Hypothalamus (tissue), 51 donors: ENCODE measurements around the gene FCSK.

Experiments
- DNase-seq, 51 donors: peaks; one replicate each; lab custom pipeline; 2025; lab: John Stamatoyannopoulos, UW

The FCSK gene

DNA sequence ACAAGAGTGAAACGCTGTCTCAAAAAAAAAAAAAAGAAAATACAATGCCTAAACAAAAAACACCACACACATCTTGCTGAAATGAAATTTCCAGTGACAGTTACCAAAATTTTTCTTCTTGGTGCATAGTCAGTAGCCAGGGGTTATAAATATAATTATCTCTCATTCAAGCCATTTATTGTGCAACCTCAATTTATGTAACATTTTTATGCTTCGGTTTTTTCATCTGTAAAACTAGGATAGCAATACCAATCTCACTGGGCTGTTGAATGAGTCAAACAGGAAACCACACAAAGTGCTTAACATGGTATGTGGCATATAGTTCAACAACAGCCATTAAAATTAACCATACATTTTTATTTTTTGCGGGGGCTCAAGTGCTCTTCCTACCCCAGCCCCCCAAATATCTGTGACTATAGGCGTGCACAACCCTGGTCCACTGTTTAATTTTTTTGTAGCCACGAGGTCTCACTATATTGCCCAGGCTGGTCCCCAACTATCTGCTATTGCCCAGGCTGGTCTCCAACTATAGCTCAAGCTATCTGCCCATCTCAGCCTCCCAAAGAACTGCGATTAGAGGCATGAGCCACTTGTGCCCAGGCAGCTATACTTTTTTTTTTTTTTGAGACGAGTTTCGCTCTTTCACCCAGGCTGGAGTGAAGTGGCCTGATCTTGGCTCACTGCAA, 66.4 kb downstream of the FCSK start:
- no peak for DNase-seq

DNA sequence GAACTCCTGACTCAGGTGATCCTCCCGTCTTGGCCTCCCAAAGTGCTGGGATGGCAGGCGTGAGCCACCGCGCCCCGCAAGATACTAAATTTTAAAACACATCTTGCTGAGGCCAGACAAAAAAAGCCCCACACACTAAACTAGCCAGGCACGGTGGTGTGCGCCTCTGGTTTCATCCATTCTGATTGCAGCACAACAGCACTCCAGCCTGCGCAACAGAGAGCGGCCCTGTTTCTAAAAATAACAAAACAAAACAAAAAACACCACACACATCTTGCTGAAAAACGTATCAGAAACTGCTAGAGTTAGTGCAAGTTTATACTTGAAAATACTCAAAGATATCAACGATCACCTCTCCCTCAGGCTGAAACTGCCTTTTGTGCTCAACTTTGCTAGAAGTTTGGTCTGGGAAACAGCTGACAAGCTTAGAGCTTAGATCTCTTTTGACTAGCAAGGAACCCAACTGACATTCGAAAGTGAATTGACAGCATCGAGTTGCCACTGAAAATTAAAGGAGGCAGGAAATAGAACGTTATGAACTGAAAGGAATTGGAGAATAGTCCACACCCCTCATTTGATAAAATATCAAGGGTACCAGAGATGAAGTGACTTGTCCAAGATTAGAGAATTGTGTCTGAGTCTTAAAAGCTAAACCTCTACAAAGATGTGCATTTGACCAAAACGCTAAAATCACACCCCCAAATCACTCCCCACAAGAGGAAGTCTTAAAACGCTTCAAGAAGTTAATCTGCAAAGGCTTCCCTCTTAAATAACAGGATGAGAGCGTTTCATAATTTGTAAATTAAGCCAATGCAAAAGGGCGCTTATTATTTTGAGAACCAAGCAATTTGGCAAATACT, 68.1 kb downstream of the FCSK start:
- DNase-seq, result no peak

GRCh38 chr16:70523076-70523742, 68.8 kb downstream of the FCSK start, which contains the start of gene COG4:
Gene COG4 (minus strand): TSS chr16:70523554. CDS start chr16:70523543, 11 bp downstream.
- peak; percentile 36 to 93 (median 73) for DNase-seq

DNA sequence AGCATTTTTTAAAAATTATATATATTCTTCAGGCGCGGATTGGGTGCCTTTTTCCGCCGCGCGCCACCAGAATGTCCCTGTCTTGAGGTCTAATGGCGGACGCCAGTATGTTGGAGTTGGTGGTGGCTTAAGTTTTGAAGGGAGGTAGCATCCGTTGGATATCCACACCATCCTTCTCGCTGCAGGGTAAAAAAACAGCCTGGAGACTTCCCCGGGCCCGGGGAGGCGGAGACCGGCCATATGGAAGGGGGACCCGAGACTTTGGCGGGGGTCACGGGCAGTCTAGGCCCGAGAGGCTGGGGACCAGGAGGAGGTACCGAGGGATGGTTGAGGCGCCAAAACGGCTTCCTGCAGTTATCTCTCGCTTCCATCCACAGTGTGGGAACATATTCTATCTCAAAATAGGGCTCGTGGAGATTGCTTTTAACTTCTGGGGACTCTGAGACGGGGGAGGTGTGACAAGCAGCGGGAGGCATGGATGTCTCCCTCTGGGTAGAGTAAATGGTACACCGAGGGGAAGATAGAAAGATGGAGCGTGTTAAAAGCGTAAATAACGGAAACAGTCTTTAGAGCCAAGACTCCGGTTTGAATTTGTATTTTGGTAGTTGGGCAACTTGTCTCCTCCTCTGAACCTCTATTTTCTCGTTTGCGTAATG, 69.5 kb downstream of the FCSK start, which contains the start of gene SF3B3:
Gene SF3B3, plus strand, starts transcription at position 74 of the 656 bp plus-strand sequence. CDS start 2,841 bp downstream, outside the sequence.
- DNase-seq, result peak in 50 of 51 donors; percentile 15 to 95 (median 66)

- peak in 21 of 51 donors; percentile 0 to 20 (median 6) for DNase-seq
Observed at GRCh38 chr16:70524399-70524825, 70.0 kb downstream of the FCSK start.

DNA sequence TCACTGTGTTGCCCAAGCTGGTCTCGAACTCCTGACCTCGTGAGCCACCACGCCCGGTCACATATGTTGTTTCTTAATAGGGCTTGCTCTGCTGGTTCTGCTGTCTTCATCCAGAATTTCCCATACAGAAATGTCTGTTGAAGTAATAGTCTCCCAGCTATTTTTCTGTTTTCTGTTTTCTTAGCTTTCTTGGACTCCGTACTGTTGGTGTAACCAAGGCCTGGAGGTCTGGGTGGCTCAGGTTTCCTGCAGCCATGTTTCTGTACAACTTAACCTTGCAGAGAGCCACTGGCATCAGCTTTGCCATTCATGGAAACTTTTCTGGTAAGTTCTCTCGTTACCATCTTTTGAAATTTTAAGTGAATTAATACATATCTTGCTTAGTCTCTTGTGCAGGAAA, 72.0 kb downstream of the FCSK start:
- DNase-seq, result no peak

- no peak for DNase-seq
Observed at GRCh38 chr16:70527315-70527996, 73.1 kb downstream of the FCSK start.

GRCh38 chr16:70529051-70529777, 74.8 kb downstream of the FCSK start:
- DNase-seq, result peak in 1 of 51 donors; percentile 24
